Stimulated activated CD4-positive, alpha-beta T cell treated with anti-CD3 and anti-CD28 coated beads, Interleukin-1b, Interleukin-23, amount 100 ng/mL, for 4 hours (primary cell): ENCODE results near the gene CD44.

ENCODE experiments used
- DNase-seq, 2 donors: peaks; one replicate each; pipeline ENCODE4 v3.0.0-alpha.2; 2020; ENCODE audit warnings: low read depth in 2 of 2

Gene CD44

GRCh38 chr11:35237351-35237750 is 98.4 kb downstream of the CD44 start:
- DNase-seq, result no peak

DNA sequence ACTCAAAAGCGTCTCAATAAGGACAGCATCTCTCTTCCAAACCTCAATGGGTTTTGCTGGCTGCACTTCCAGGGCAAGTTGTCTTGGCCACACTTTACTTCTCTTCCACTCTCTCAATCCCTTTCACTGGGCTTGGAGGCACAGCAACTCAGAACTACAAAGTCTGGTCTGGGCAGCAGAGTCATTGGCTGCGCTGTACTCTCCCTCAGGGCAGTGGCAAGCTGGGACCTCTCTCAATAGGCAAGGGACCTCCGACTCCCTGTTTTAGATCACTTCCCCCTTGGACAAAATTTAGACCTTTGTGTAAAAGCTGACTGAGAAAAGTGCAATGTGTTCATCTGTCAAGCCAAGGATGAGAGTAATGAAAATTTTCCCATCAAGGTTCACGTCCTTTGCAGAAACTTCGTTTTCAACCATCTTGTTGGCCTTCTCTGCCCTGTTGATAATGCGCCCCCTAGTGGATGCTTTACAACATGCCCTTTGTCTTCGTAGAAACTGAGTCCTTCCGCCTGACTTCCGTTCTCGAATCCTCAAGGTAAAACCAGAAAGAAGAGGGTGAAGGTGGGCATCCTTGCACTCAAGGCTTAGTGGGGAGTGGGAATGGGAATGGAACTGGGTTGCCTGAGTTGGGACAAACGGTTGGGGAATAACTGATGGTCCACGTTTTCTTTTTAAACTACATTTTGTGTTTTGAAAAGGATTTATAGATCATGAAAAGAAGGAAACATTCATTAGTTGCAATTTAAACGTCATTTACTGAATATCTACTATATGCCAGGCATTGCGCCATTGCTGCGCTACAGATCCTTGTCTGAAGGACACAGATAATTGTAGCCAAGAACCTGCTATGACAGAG is 99.1 kb downstream of the CD44 start:
- peak in 1 of 2 donors; percentile 54 for DNase-seq

- DNase-seq, result no peak
These were observed 99.9 kb downstream of the CD44 start for GRCh38 chr11:35238882-35239281.

GRCh38 chr11:35239471-35240075 is 100.6 kb downstream of the CD44 start:
- DNase-seq, result no peak

- no peak for DNase-seq
These were observed 102.1 kb downstream of the CD44 start for GRCh38 chr11:35241083-35241482.

- DNase-seq, result no peak
These were observed 102.6 kb downstream of the CD44 start for GRCh38 chr11:35241531-35241930.

- DNase-seq, result no peak
These were observed 103.7 kb downstream of the CD44 start for GRCh38 chr11:35242412-35243242.

- no peak for DNase-seq
These were observed 104.8 kb downstream of the CD44 start for GRCh38 chr11:35243774-35244173.

- no peak for DNase-seq
These were observed 106.1 kb downstream of the CD44 start for GRCh38 chr11:35245056-35245455.

DNA sequence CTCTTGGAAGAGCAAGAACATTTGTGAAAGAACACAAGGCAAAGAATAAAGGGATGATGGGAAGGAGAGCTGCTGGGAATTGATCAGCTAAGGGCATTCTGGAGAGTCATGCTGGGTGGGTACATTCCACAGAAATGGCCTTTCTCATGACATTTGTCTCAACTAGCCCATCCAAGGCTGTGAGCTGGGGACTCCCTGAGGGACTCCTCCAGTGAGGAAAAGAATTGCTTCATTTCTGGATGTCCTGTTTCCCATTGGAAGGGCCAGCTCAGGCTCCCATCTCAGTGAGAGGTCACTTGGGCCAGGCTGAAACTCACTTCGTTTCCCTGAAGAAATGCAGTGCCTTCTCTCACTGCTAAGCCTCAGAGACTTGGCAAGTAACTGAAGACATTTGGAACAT is 106.8 kb downstream of the CD44 start:
- DNase-seq, result no peak

- DNase-seq, result no peak
These were observed 107.8 kb downstream of the CD44 start for GRCh38 chr11:35246745-35247144.

DNA sequence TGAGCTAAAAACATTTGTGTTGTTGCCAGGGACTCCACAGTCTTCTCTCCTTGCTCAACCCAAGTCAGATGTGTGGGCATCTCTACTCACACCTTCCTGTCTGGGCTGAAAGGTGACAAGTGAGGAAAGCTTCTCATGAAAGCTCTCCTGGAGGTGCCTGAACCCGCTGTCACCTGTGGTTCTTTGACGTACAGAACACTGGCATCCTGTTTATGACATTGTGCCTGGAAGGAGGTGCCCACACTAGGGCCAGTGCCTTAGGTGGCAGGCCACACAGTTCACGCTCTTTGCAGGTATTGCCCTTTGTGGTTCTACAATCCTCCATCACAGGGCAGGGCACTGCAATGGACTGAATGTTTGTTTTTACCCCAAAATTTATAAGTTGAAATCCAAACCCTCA is 108.5 kb downstream of the CD44 start:
- no peak for DNase-seq

- DNase-seq, result no peak
These were observed 108.9 kb downstream of the CD44 start for GRCh38 chr11:35247863-35248262.

DNA sequence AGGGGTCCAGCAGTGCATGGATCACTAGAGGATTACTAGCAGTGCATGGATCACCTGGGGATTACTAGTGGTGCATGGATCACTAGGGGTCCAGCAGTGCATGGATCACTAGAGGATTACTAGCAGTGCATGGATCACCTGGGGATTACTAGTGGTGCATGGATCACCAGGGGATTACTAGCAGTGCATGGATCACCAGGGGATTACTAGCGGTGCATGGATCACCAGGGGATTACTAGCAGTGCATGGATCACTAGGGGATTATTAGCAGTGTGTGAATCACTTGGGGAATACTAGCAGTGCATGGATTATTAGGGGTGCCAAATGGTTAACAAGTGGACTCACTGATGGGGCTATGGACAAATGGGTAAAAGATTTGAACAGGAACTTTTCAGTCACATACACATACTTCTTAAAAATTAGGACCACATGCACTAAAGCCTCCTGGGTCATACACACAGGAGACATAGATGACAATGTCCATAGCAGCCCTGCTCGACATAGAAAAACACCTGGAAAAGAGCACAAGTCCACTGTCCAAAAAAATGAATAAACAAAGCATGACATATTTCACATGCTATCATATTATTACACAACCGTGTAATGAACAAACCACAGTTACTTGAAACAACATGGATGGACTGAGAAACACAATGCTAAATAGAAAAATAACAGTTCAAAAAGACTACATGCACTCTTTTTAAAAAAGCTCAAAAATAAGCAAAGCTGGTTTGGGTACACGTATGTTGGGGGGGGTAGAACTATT is 109.8 kb downstream of the CD44 start:
- DNase-seq, result no peak

DNA sequence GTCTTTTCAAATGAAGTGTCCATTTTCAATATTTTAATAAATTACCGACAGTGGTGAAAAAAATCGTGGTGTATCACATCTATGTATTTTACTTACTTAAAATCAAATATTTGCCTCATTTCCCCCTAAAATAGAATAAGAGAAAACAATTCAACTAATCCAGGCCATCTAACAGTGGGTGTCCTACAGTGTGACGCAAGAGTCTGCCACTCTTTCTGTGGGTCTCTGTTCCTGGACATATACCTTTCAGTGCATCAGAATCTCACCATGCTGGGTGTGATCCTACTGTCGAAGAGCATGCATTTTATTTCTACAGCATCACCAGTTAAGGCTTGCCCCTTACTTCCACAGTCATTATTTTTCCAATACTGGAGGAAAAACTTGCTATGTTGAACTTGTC is 111.2 kb downstream of the CD44 start:
- no peak for DNase-seq

DNA sequence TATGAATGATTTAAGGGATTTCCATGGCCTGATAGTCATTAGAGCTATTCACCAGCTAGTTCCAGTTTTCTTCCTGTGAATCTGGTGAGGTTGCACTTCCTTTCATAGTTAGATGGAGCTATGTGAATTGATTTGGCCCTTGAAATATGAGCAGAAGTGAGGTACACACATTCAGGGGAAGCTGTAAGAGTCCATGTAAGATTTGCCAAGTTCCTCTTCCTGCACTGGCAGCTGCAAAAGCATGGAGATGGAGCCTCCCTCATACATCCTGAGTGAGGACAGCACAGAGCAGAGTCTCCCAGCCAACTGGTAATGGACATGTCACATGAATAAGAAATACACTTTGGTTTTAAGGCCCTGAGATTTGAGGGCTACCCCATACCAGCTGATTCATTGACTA is 111.7 kb downstream of the CD44 start:
- no peak for DNase-seq

DNA sequence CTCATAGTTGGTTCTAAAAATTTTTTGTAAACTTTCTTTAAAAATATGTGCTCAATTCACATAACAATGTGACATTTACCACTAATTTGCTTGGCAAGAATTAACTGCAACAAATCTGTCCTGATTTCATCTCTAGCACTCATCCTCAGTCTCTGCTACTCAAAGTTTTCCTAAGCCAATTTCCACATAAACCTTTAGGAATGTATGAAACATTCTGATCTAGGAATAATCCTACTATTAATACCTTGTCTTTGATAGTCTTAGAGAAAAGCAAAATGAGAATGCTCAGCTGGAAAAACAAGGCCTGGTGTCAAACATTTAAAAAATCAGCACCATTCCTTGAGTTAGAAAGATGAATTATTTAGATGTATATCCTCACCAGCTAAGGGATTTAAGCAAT is 114.3 kb downstream of the CD44 start:
- no peak for DNase-seq

GRCh38 chr11:35255514-35255913 is 116.5 kb downstream of the CD44 start:
- DNase-seq, result no peak

GRCh38 chr11:35256296-35256695 is 117.3 kb downstream of the CD44 start:
- DNase-seq, result no peak

DNA sequence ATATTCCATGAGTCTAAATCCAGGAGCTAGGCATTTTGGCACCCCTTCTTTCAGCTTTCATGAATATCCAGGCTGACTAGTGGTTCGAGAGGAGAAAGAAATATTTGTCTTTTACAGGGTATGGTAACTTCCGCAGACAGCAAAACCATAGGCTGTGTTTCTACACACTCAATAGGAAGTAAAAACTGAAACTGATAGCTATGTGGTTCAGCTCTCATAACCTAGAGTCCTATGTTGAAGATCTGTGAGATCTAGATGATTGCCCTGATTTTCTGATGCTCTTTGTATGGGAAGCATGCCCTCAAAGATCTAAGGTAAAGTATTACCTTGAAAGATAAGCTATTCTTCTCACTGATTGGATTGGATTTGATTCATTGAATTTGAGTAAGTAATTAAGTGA is 118.3 kb downstream of the CD44 start:
- DNase-seq, result no peak

DNA sequence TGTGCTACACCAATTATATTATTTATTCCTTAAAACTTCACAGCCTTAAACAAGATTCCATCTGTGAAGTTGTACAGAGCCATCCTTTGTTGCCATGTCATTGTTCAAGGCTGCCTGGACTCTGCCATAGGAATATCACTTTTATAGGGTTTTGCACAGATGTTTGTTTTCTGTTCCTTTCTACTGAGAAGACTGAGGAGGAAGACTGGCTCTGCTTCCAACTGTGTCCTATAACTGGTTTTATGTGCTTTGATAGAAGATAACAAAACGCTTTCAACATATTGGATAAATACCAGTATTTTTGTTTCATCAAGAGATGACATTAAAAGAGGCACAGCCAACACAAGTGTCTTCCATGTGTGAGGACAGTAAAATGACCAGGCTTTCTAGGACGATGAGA is 120.6 kb downstream of the CD44 start:
- DNase-seq, result no peak
